IMR-90 (cell line): ENCODE data around the gene DGLUCY. TPM values are rescaled to one million over a fixed set of nuclear protein-coding genes. Genes with fewer than 3 reads are reported as not detected.

Experiments used
- ATAC-seq: fragments of 200-7000 bp; cut with Tn5 transposase; 2 replicates; pipeline ENCODE4 v1.9.1; 2020; ENCODE audit warnings: low read depth, mild to moderate bottlenecking, moderate library complexity
- BruUV-seq: library from RNA; stranded (reverse); fragments of 400-500 nt; replicated peaks from 2 replicates; lab custom pipeline; 2021; lab: Mats Ljungman, UMichigan
- CTCF ChIA-PET: fragments of 300-600 bp; formaldehyde crosslinking; extraction: SDS; loops from one replicate; lab custom pipeline; 2021; ENCODE audit warnings: antibody characterized with exemption; lab: Yijun Ruan, JAX
- POLR2A ChIA-PET: fragments of 300-600 bp; sonication (Branson Sonifier 250); formaldehyde crosslinking; loops from one replicate; lab custom pipeline; 2022; ENCODE audit warnings: antibody characterized with exemption; ENCODE audit not compliant: unreplicated experiment; lab: Charles Lee
- DNase-seq: peaks from one replicate; pipeline ENCODE4 v3.0.0; 2013
- H2AFZ ChIP-seq: replicated peaks from 2 replicates; pipeline ENCODE3; 2013; ENCODE audit warnings: low read length, mild to moderate bottlenecking; ENCODE audit not compliant: poor library complexity
- H2AK5ac ChIP-seq: 2 replicates; pipeline ENCODE4 v1.6.1; 2013; ENCODE audit warnings: low read depth, low read length, inconsistent platforms
- H2AK9ac ChIP-seq: replicated peaks from 2 replicates; pipeline ENCODE3; 2013; ENCODE audit warnings: mild to moderate bottlenecking, low read depth, low read length, moderate library complexity; ENCODE audit not compliant: poor library complexity
- H2BK120ac ChIP-seq: 2 replicates; pipeline ENCODE4 v1.6.1; 2013; ENCODE audit warnings: low read depth, low read length, inconsistent platforms
- H2BK15ac ChIP-seq: 3 replicates; pipeline ENCODE4 v1.6.1; 2013; ENCODE audit warnings: low read depth, low read length, inconsistent platforms
- H2BK20ac ChIP-seq: 2 replicates; pipeline ENCODE4 v1.6.1; 2013; ENCODE audit warnings: low read depth, mild to moderate bottlenecking, inconsistent platforms, low read length, moderate library complexity
- H2BK5ac ChIP-seq: 2 replicates; pipeline ENCODE4 v1.6.1; 2013; ENCODE audit warnings: mild to moderate bottlenecking, low read depth, low read length, inconsistent platforms; ENCODE audit not compliant: poor library complexity, severe bottlenecking
- H3K14ac ChIP-seq: replicated peaks from 2 replicates; pipeline ENCODE4 v1.6.1; 2013; ENCODE audit warnings: low read depth, low read length, inconsistent platforms
- H3K18ac ChIP-seq: 2 replicates; pipeline ENCODE4 v1.6.1; 2013; ENCODE audit warnings: low read depth, low read length, control low read depth
- H3K23ac ChIP-seq: 2 replicates; pipeline ENCODE4 v1.6.1; 2013; ENCODE audit warnings: low read depth, low read length, inconsistent platforms
- H3K27ac ChIP-seq: 2 replicates; pipeline ENCODE4 v1.5.1; 2013; ENCODE audit warnings: mild to moderate bottlenecking, control low read depth, low read length; ENCODE audit not compliant: insufficient read depth
- H3K27me3 ChIP-seq: 2 replicates; pipeline ENCODE4 v1.6.1; 2013; ENCODE audit warnings: low read length; ENCODE audit not compliant: control insufficient read depth, insufficient read depth
- H3K36me3 ChIP-seq: 2 replicates; pipeline ENCODE4 v1.6.1; 2013; ENCODE audit warnings: low read length, mixed read lengths; ENCODE audit not compliant: control insufficient read depth, insufficient read depth
- H3K4ac ChIP-seq: 2 replicates; pipeline ENCODE4 v1.6.1; 2013; ENCODE audit warnings: low read depth, low read length, inconsistent platforms
- H3K4me1 ChIP-seq: 2 replicates; pipeline ENCODE4 v1.6.1; 2013; ENCODE audit warnings: low read length, mixed read lengths; ENCODE audit not compliant: control insufficient read depth, insufficient read depth
- H3K4me2 ChIP-seq: 2 replicates; pipeline ENCODE4 v1.6.1; 2013; ENCODE audit warnings: low read depth, mild to moderate bottlenecking, control low read depth, low read length, moderate library complexity
- H3K4me3 ChIP-seq: 2 replicates; pipeline ENCODE4 v1.5.1; 2013; ENCODE audit warnings: low read depth, mild to moderate bottlenecking, control low read depth, low read length, moderate library complexity; ENCODE audit not compliant: insufficient read depth
- H3K56ac ChIP-seq: 2 replicates; pipeline ENCODE4 v1.6.1; 2013; ENCODE audit warnings: low read length, inconsistent platforms; ENCODE audit not compliant: insufficient read depth; ENCODE audit errors: extremely low read depth
- H3K79me1 ChIP-seq, 2 experiments: 2 replicates each; pipeline ENCODE4 v1.6.1; 2013; ENCODE audit warnings: low read length in 2 of 2, inconsistent platforms in 1 of 2, low read depth in 1 of 2
- H3K9ac ChIP-seq: 2 replicates; pipeline ENCODE4 v1.6.1; 2013; ENCODE audit warnings: low read depth, low read length, control low read depth
- H3K9me1 ChIP-seq: 2 replicates; pipeline ENCODE4 v1.6.1; 2013; ENCODE audit warnings: low read length, inconsistent platforms; ENCODE audit not compliant: insufficient read depth
- H3K9me3 ChIP-seq: 2 replicates; pipeline ENCODE4 v1.6.1; 2013; ENCODE audit warnings: low read length; ENCODE audit not compliant: control insufficient read depth, insufficient read depth
- H4K20me1 ChIP-seq: 2 replicates; pipeline ENCODE4 v1.6.1; 2013; ENCODE audit warnings: low read length, inconsistent platforms; ENCODE audit not compliant: insufficient read depth
- H4K5ac ChIP-seq: 2 replicates; pipeline ENCODE4 v1.6.1; 2013; ENCODE audit warnings: mild to moderate bottlenecking, low read depth, low read length, control low read depth
- H4K8ac ChIP-seq, 2 experiments: 2 replicates each; pipeline ENCODE4 v1.6.1; 2013; ENCODE audit warnings: low read depth in 2 of 2, low read length in 2 of 2, control low read depth in 1 of 2, inconsistent platforms in 1 of 2
- H4K91ac ChIP-seq: 2 replicates; pipeline ENCODE4 v1.6.1; 2013; ENCODE audit warnings: low read depth, low read length, inconsistent platforms; ENCODE audit not compliant: insufficient read depth
- CHD1 ChIP-seq: IDR thresholded peaks from 2 replicates; pipeline ENCODE4 v1.6.1; 2012; ENCODE audit warnings: low read depth, low read length, improper control_type of control experiment
- MAFK ChIP-seq: IDR thresholded peaks from 2 replicates; pipeline ENCODE4 v1.6.1; 2012; ENCODE audit warnings: low read depth, low read length, improper control_type of control experiment
- POLR2A ChIP-seq: IDR thresholded peaks from 2 replicates; pipeline ENCODE4 v1.6.1; 2012; ENCODE audit warnings: mild to moderate bottlenecking, low read depth, low read length
- RAD21 ChIP-seq: IDR thresholded peaks from 2 replicates; pipeline ENCODE4 v1.6.1; 2012; ENCODE audit warnings: low read length, improper control_type of control experiment
- RCOR1 ChIP-seq: IDR thresholded peaks from 2 replicates; pipeline ENCODE4 v1.6.1; 2012; ENCODE audit warnings: mild to moderate bottlenecking, low read length, improper control_type of control experiment; ENCODE audit not compliant: insufficient replicate concordance
- WGBS, 2 experiments: methylation state at CpG; one replicate each; pipeline versions ENCODE4 v1.1.5 to v1.1.7; 2013; ENCODE audit warnings: missing lambda C conversion rate in 2 of 2; ENCODE audit not compliant: insufficient read length in 1 of 2; ENCODE audit errors: extremely low coverage in 2 of 2; 5-methylcytosine and 5-hydroxymethylcytosine counted together
- dilution Hi-C: fragments of 300-500 bp; cut with HindIII; formaldehyde crosslinking; loops from one replicate; pipeline ENCODE4 v1.14.3; 2018; ENCODE audit warnings: low sequenced_read_pairs; ENCODE audit not compliant: unreplicated experiment
- in situ Hi-C: fragments of 300-500 bp; cut with MboI; formaldehyde crosslinking; loops from 3 replicates; pipeline ENCODE4 v1.14.3; 2019; ENCODE audit warnings: low sequenced_read_pairs, inconsistent platforms, mixed read lengths
- intact Hi-C: fragments of 100-400 bp; cut with micrococcal nuclease; formaldehyde crosslinking; loops from 2 replicates; pipeline ENCODE4 v1.10.0; 2022
- polyA plus RNA-seq, 3 experiments: library from polyadenylated mRNA; depleted of rRNA; stranded (reverse); fragments of >200 nt; gene quantifications; 2 replicates each; pipeline ENCODE4 v1.2.3, GENCODE V29; 2012; ENCODE audit warnings: low replicate concordance in 1 of 3
- total RNA-seq: library from RNA; depleted of rRNA; stranded (reverse); fragments of >200 nt; gene quantifications from 2 replicates; pipeline ENCODE4 v1.2.3, GENCODE V29; 2012
- TF ChIP-seq, protein P1 (sequence below): conservative IDR thresholded peaks from 2 replicates; pipeline ENCODE4 v1.5.1; 2012; ENCODE audit warnings: mild to moderate bottlenecking, low read depth, low read length, improper control_type of control experiment

The DGLUCY gene
- total and polyA plus RNA-seq, 2 of the 4 experiments (the other 2 are of a cell fraction), result 8.5 to 13.3 TPM

DNA sequence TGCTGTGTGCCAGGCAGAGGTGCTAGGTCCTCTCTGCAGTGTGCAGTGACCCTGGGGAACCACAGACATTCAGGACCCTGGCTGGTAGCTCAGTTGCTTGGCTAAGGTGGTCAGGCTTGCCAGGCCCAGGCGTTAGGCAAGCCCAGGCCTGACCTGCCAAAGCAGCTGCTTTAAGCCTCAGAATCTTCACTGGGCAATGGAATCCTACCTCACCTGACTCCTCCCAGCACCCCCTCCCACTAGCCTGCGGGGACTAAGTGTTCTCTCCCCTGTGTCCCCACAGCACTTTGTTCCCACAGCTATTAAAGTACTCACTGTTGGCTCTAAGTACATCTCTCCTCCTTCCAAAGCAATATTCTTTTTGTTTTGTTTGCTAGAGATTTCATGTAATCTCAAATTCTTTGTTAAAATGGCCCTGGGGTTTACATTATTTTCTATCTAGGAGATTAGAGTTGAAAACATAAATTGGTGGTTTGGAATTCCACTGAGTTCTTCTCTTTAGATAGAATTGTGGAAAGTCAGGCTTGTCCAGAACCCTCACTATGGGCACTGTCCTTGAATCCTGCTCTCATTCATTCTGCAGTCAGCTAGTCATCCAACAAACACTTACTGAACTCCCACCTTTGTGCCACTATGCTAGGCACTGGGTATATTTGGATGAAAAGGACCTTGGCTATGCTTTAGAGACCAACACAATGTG lies 44.4 kb downstream of the DGLUCY start:
- H4K8ac ChIP-seq, result no peak overlapping the region
- no peak overlapping the region for H2AK5ac ChIP-seq
- ATAC-seq (no peak), DNase-seq (no peak)
- no peak overlapping the region for H4K5ac ChIP-seq
- H3K4me3 ChIP-seq, result no peak overlapping the region
- in situ Hi-C loops (loop anchor here (25.0 kb wide), 2 partner anchors 771 to 871 kb away; partner anchors contain the start of gene CALM1), intact Hi-C loops (no loop called here), dilution Hi-C loops (no loop called here)
- H3K9me1 ChIP-seq, result peaks cover 3% of the 10 kb centered on the region; the same call in 1 of the 2 replicates
- H2BK20ac ChIP-seq, result no peak overlapping the region
- no peak overlapping the region for H3K14ac ChIP-seq
- no peak overlapping the region for H3K9ac ChIP-seq
- H3K23ac ChIP-seq, result no peak overlapping the region
- ChIA-PET POLR2A (no interaction called here), CTCF (interaction anchor here (1.1 kb wide), 1 partner anchor 20 kb away, joined by 4 read pairs; no protein-coding TSS in a partner anchor)
- no peak overlapping the region for H3K4me2 ChIP-seq
- no peak overlapping the region for H2BK120ac ChIP-seq
- no peak overlapping the region for H2AFZ ChIP-seq
- no peaks in the 10 kb centered on the region for H4K20me1 ChIP-seq
- H2BK5ac ChIP-seq, result no peak overlapping the region
- peaks cover 12% of the 10 kb centered on the region for H3K36me3 ChIP-seq
- no TSS peak for BruUV-seq
- H3K4ac ChIP-seq, result no peak overlapping the region
- H3K27me3 ChIP-seq, result peaks cover 8% of the 10 kb centered on the region
- no peaks in the 10 kb centered on the region for H3K9me3 ChIP-seq
- H3K56ac ChIP-seq, result no peak overlapping the region
- no peak overlapping the region for H3K27ac ChIP-seq
- H2BK15ac ChIP-seq, result no peak overlapping the region
- TF ChIP-seq CHD1 (no peak), MAFK (no peak), POLR2A (no peak), RAD21 (no peak), RCOR1 (no peak)
- TF ChIP-seq, protein P1, sequence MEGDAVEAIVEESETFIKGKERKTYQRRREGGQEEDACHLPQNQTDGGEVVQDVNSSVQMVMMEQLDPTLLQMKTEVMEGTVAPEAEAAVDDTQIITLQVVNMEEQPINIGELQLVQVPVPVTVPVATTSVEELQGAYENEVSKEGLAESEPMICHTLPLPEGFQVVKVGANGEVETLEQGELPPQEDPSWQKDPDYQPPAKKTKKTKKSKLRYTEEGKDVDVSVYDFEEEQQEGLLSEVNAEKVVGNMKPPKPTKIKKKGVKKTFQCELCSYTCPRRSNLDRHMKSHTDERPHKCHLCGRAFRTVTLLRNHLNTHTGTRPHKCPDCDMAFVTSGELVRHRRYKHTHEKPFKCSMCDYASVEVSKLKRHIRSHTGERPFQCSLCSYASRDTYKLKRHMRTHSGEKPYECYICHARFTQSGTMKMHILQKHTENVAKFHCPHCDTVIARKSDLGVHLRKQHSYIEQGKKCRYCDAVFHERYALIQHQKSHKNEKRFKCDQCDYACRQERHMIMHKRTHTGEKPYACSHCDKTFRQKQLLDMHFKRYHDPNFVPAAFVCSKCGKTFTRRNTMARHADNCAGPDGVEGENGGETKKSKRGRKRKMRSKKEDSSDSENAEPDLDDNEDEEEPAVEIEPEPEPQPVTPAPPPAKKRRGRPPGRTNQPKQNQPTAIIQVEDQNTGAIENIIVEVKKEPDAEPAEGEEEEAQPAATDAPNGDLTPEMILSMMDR, result no peak
- peaks cover 10% of the 10 kb centered on the region for H3K4me1 ChIP-seq
- H4K91ac ChIP-seq, result no peak overlapping the region; the same call in 1 of the 2 replicates
- no peaks in the 10 kb centered on the region for H3K79me1 ChIP-seq
- no peak overlapping the region for H2AK9ac ChIP-seq
- H3K18ac ChIP-seq, result no peak overlapping the region
- 100% methylated on average over 1 of the region's 2 CpGs; no CpG with 5 or more reads in 1 of the 2 experiments for WGBS, 2 experiments
